Measurements from ENCODE around the gene CALCR.
A peak's percentile ranks its signal among the peaks of the same experiment; 100 is the strongest.

Gene CALCR

DNA sequence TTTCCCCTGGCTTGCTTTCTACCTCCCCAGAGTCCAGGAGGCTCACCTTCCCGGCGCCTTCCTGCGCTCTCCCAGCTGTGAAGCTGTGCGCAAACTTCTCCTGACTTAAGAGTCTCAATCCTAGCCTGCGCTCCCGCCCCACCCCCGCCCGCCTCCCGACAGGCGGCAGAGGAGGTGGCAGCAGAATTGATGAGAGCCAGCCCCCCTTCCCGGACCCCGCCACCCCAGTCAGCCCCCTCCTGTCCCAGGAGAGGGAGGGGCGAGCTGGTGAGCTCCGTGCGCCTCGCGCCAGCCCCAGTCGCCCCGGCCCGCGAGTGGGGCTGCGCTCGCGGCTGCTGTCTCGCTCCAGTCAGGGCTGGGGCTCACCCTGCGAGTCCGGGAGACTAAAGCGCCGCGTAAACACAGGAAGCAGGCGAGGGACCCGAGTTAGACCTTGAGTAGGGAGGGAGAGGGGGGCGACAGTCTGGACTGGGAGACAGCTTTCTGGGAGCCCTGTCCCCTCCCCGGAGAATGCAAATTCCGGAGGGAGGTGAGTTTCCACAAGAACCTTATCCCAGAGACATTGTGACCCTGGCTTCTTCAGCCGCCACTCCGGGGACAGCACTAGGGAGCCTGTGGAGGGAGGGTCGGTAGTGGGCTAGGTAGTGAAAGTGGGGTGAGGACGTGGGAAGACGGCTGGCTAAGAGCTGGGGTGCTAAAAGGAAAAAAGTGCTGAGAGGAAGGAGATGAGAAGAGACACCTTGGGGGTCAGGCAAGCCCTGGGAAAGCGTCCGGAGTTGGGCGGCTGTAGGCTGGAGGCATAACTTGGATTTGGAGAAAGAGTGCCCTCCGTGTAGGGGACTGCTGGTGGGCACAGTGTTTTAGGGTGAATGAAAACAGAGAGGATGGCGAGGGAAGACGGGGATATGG, at the start of gene CALCR:
CALCR (minus strand) TSS at position 79 of the 909 bp plus-strand sequence. CDS start 87,743 bp downstream, outside the sequence.
- no peak within 1 kb of the TSS for H3K4me3 ChIP-seq (replicated peaks; ENCODE audit: low read depth, low read length)
- DNase-seq (ENCODE audit: low read depth): no peak
- TF ChIP-seq, protein P1, sequence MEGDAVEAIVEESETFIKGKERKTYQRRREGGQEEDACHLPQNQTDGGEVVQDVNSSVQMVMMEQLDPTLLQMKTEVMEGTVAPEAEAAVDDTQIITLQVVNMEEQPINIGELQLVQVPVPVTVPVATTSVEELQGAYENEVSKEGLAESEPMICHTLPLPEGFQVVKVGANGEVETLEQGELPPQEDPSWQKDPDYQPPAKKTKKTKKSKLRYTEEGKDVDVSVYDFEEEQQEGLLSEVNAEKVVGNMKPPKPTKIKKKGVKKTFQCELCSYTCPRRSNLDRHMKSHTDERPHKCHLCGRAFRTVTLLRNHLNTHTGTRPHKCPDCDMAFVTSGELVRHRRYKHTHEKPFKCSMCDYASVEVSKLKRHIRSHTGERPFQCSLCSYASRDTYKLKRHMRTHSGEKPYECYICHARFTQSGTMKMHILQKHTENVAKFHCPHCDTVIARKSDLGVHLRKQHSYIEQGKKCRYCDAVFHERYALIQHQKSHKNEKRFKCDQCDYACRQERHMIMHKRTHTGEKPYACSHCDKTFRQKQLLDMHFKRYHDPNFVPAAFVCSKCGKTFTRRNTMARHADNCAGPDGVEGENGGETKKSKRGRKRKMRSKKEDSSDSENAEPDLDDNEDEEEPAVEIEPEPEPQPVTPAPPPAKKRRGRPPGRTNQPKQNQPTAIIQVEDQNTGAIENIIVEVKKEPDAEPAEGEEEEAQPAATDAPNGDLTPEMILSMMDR (IDR thresholded peaks at IDR 0.05; ENCODE audit: low read length, missing control alignments): no peak

DNA sequence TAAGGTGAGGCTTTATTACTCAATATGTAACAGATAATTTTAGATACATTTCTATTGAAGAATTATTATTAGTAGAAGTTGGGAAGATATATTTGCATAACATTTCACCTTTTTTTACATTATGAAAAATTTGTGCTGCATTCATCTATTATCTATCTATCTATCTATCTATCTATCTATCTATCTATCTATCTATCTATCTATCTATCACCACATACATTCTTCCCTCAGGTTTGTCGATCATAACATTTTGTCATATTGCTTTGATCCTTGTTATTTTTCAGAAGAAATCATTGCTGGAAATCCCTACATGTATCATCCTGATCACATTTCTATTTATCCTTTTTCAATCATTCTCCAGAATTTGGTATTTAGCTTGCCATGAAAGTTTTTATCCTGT, 49.3 kb upstream of the CALCR start:
- H3K4me3 ChIP-seq (replicated peaks; ENCODE audit: low read depth, low read length): no peak overlapping the region
- TF ChIP-seq, protein P1 (IDR thresholded peaks at IDR 0.05; ENCODE audit: low read length, missing control alignments): no peak
- no peak for DNase-seq (ENCODE audit: low read depth)

DNA sequence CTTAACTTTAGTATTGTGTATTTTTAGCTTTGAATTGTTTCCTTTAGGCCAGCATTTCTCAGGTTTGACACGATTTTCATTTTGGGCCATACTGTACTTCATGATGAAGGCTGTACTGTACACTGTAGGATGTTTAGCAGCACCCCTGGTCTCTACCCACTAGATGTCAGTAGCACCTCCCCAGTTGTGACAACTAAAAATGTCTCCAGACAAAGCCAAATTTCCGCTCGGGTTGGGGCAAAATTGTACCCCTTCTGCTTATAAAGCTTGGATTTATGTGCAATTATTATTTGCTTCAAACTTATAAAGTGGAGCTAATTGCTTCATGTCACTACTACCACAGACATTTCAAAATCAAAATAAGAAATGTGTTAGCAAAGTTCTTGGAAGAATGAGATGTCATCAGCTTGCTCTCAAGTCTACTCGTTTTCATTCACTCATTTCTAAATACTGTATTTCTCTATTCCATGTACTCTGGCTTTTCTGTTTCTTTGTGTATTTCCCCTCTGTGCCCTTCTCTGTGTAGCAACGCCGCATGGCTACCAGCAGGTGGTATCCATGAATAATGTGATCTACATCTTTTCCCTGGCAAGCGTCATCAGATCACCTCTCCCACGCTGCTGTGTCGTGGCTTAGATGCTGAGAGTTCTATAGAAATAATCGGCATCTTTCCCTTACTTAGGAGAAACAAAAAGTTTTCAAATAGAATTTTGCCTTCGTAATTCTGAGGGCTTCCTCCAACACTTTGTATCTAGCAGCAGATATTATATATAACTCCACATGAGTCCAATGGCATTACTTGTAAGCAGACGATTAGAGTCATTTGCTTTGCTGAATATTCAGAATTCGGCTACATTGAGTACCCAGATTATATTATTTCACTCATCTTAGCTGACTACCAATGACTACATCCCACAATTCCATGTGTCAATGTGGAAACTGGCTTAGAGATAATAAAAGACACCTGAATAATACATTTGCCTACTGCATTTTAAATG, 47.8 kb upstream of the CALCR start:
- TF ChIP-seq, protein P1 (IDR thresholded peaks at IDR 0.05; ENCODE audit: low read length, missing control alignments): peak; percentile 53
- peak; percentile 50 for DNase-seq (ENCODE audit: low read depth)
- H3K4me3 ChIP-seq (replicated peaks; ENCODE audit: low read depth, low read length): no peak overlapping the region

DNA sequence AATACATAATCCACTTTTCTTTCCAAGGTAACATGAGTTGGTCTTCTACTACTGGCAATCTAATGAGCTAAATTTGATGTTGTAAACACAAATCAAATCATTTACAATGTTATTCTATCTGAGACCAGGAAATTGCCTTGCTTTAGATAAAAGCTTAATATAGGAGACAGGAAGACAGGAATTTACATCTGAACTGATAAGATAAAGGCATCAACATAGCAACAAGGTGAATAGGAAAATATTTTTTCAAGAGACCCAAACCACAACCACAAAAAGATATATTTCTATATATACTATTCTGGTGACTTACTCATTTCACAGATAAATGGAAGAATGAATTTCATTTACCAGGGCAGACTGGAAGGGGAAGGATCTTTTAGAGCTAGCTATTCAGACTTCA, 46.3 kb upstream of the CALCR start:
- TF ChIP-seq, protein P1 (IDR thresholded peaks at IDR 0.05; ENCODE audit: low read length, missing control alignments): no peak
- no peak overlapping the region for H3K4me3 ChIP-seq (replicated peaks; ENCODE audit: low read depth, low read length)
- DNase-seq (ENCODE audit: low read depth): no peak

DNA sequence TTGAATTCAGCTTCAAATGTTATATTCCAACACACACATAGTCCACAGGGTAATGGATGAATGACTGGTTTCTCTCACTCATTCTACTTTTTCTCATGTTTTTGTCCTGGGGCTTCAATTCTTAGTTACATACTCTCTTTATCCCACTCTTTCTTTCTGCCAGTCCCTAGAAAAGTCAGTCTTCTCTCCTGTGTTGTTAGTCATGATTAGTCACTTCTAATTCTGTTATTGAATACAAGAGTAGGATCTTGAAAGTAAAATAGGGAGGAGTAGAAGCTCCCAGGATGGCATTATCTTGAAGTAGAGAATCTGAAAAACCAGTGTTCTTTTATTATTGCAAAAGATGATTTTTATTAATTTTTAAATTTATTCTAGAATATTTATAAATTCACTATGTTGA, 45.5 kb upstream of the CALCR start:
- TF ChIP-seq, protein P1 (IDR thresholded peaks at IDR 0.05; ENCODE audit: low read length, missing control alignments): no peak
- no peak for DNase-seq (ENCODE audit: low read depth)
- H3K4me3 ChIP-seq (replicated peaks; ENCODE audit: low read depth, low read length): no peak overlapping the region

DNA sequence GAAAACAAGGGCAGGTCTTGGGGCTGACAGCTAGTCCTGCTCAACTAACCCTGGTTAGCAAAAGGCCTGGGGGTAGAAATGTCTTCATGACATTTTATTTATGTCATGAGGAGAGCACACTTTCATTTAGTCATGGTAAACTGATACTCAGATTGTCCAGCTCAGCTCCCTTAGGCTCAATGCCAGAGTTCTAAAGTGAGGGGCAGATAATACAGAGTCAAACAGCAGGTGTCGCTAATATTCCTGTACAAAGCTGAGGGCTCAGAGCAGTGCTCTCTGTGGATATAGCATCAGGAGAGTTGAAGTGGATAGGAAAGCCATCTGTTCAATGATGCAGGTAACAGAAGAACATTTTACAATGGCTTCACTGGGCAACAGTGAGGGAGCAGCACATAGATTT, 26.8 kb upstream of the CALCR start:
- DNase-seq (ENCODE audit: low read depth): no peak
- TF ChIP-seq, protein P1 (IDR thresholded peaks at IDR 0.05; ENCODE audit: low read length, missing control alignments): no peak
- no peak overlapping the region for H3K4me3 ChIP-seq (replicated peaks; ENCODE audit: low read depth, low read length)
